GM23338 (cell line): ENCODE data around the gene GALNT15. TPM values are rescaled to one million over a fixed set of nuclear protein-coding genes. Genes with fewer than 3 reads are reported as not detected.

ENCODE experiments used
- ATAC-seq: fragments of 200-7000 bp; cut with Tn5 transposase; 3 replicates; pipeline ENCODE4 v1.9.1; 2020
- DNase-seq: peaks from one replicate; pipeline ENCODE4 v3.0.0-alpha.2; 2015; ENCODE audit warnings: low spot score
- H2AFZ ChIP-seq: fragments of 200-600 bp; sonication (generic); 2 replicates; pipeline ENCODE4 v1.8.0; 2016; ENCODE audit warnings: antibody characterized with exemption, mild to moderate bottlenecking, moderate library complexity
- H3F3A ChIP-seq: fragments of 200-600 bp; sonication (generic); replicated peaks from 2 replicates; pipeline ENCODE4 v1.8.0; 2017; ENCODE audit warnings: antibody characterized with exemption, mixed run types, low read depth
- H3K27ac ChIP-seq: fragments of 200-600 bp; sonication (generic); 2 replicates; pipeline ENCODE4 v1.6.1; 2016; ENCODE audit warnings: low read depth
- H3K27me3 ChIP-seq: fragments of 200-600 bp; sonication (generic); 2 replicates; pipeline ENCODE4 v1.8.0; 2016; ENCODE audit warnings: mild to moderate bottlenecking, mixed run types, moderate library complexity; ENCODE audit not compliant: insufficient read depth
- H3K36me3 ChIP-seq: fragments of 200-600 bp; sonication (generic); 2 replicates; pipeline ENCODE4 v1.8.0; 2016; ENCODE audit warnings: mild to moderate bottlenecking; ENCODE audit not compliant: insufficient read depth
- H3K4me1 ChIP-seq: fragments of 200-600 bp; sonication (generic); 2 replicates; pipeline ENCODE4 v1.8.0; 2016; ENCODE audit warnings: mild to moderate bottlenecking, moderate library complexity; ENCODE audit not compliant: insufficient read depth
- H3K4me2 ChIP-seq: fragments of 200-600 bp; sonication (generic); 2 replicates; pipeline ENCODE4 v1.7.1; 2017; ENCODE audit warnings: mixed run types
- H3K4me3 ChIP-seq: fragments of 200-600 bp; sonication (generic); 2 replicates; pipeline ENCODE4 v1.6.1; 2016; ENCODE audit warnings: mixed run types
- H3K79me2 ChIP-seq: fragments of 200-600 bp; sonication (generic); replicated peaks from 2 replicates; pipeline ENCODE4 v1.8.0; 2017; ENCODE audit warnings: mild to moderate bottlenecking; ENCODE audit not compliant: insufficient read depth
- H3K9me2 ChIP-seq: fragments of 200-600 bp; sonication (generic); 2 replicates; pipeline ENCODE4 v1.8.0; 2017; ENCODE audit not compliant: insufficient read depth
- H4K20me1 ChIP-seq: fragments of 200-600 bp; sonication (generic); replicated peaks from 2 replicates; pipeline ENCODE4 v1.8.0; 2017; ENCODE audit warnings: mild to moderate bottlenecking; ENCODE audit not compliant: insufficient read depth
- H3K27ac Mint-ChIP-seq: 2 replicates; pipeline ENCODE4 v1.8.0; 2020; ENCODE audit warnings: inconsistent platforms, mild to moderate bottlenecking, moderate library complexity, mixed read lengths
- H3K27me3 Mint-ChIP-seq: 3 replicates; pipeline ENCODE4 v1.8.0; 2022; ENCODE audit warnings: low read depth, mild to moderate bottlenecking, moderate library complexity, mixed read lengths, inconsistent platforms; ENCODE audit not compliant: insufficient read depth, poor library complexity
- H3K36me3 Mint-ChIP-seq: 3 replicates; pipeline ENCODE4 v1.8.0; 2021; ENCODE audit warnings: low read depth, mild to moderate bottlenecking, inconsistent platforms, moderate library complexity, mixed read lengths
- H3K4me1 Mint-ChIP-seq: 3 replicates; pipeline ENCODE4 v1.8.0; 2020; ENCODE audit warnings: mild to moderate bottlenecking, inconsistent platforms, mixed read lengths
- H3K4me3 Mint-ChIP-seq: 3 replicates; pipeline ENCODE4 v1.8.0; 2021; ENCODE audit warnings: moderate library complexity, mild to moderate bottlenecking, inconsistent platforms, mixed read lengths
- H3K9me3 Mint-ChIP-seq: 3 replicates; pipeline ENCODE4 v1.8.0; 2020; ENCODE audit warnings: moderate library complexity, mild to moderate bottlenecking, inconsistent platforms, mixed read lengths
- CREB1 ChIP-seq: fragments of 250-450 bp; sonication (Bioruptor Pico); IDR thresholded peaks from 2 replicates; pipeline ENCODE4 v1.5.0; 2020; ENCODE audit warnings: low read depth, mild to moderate bottlenecking, moderate library complexity
- EZH2 ChIP-seq: fragments of 200-600 bp; sonication (generic); IDR thresholded peaks from one replicate; pipeline ENCODE4 v1.8.0; 2017; ENCODE audit warnings: antibody characterized with exemption, mild to moderate bottlenecking, low read depth; ENCODE audit not compliant: unreplicated experiment
- EZH2phosphoT487 ChIP-seq: fragments of 200-600 bp; sonication (generic); IDR thresholded peaks from one replicate; pipeline ENCODE4 v1.8.1; 2018; ENCODE audit warnings: antibody characterized with exemption; ENCODE audit not compliant: unreplicated experiment
- JUNB ChIP-seq: IDR thresholded peaks from one replicate; pipeline ENCODE4 v1.6.1; 2016; ENCODE audit warnings: antibody characterized with exemption; ENCODE audit not compliant: unreplicated experiment
- NANOG ChIP-seq: IDR thresholded peaks from 2 replicates; pipeline ENCODE4 v1.6.1; 2016; ENCODE audit warnings: antibody characterized with exemption, borderline replicate concordance
- ZNF114 ChIP-seq: fragments of 250-450 bp; sonication (Bioruptor Pico); IDR thresholded peaks from 2 replicates; pipeline ENCODE4 v1.5.0; 2020; ENCODE audit warnings: mild to moderate bottlenecking, moderate library complexity
- ZNF331 ChIP-seq: fragments of 250-450 bp; sonication (Bioruptor Pico); IDR thresholded peaks from 2 replicates; pipeline ENCODE4 v1.5.0; 2020; ENCODE audit warnings: low read depth, mild to moderate bottlenecking, moderate library complexity
- polyA plus RNA-seq: library from polyadenylated mRNA; unstranded; fragments of >200 nt; fragmentation: Nextera tagmentation; extraction: Ambion mirVana; gene quantifications from 2 replicates; pipeline ENCODE4 v1.2.1, GENCODE V29; 2016
- total RNA-seq: library from RNA; depleted of rRNA; stranded (reverse); fragments of >200 nt; shearing (Covaris generic); gene quantifications from 2 replicates; pipeline ENCODE4 v1.2.3, GENCODE V29; 2014
- TF ChIP-seq, protein P1 (sequence below), 2 experiments: fragments of 200-600 bp in 1 of 2; sonication (generic) in 1 of 2; conservative IDR thresholded peaks; 2 replicates each; pipeline versions ENCODE4 v1.5.1 to v1.6.1; 2016 to 2017; ENCODE audit warnings: antibody characterized with exemption in 2 of 2, low read depth in 2 of 2, mild to moderate bottlenecking in 2 of 2, moderate library complexity in 1 of 2
- TF ChIP-seq, protein P2 (sequence below): fragments of 250-450 bp; sonication (Bioruptor Pico); IDR thresholded peaks from 2 replicates; pipeline ENCODE4 v1.5.0; 2020; ENCODE audit warnings: mild to moderate bottlenecking, moderate library complexity
- TF ChIP-seq, protein P3 (sequence below): IDR thresholded peaks from 2 replicates; pipeline ENCODE4 v1.6.1; 2016; ENCODE audit warnings: antibody characterized with exemption
- TF ChIP-seq, protein P4 (sequence below): IDR thresholded peaks from one replicate; pipeline ENCODE4 v1.6.1; 2018; ENCODE audit warnings: antibody characterized with exemption; ENCODE audit not compliant: unreplicated experiment

Gene GALNT15
- total and polyA plus RNA-seq, 2 experiments from 2014 or later, result 0.06 to 0.35 TPM

DNA sequence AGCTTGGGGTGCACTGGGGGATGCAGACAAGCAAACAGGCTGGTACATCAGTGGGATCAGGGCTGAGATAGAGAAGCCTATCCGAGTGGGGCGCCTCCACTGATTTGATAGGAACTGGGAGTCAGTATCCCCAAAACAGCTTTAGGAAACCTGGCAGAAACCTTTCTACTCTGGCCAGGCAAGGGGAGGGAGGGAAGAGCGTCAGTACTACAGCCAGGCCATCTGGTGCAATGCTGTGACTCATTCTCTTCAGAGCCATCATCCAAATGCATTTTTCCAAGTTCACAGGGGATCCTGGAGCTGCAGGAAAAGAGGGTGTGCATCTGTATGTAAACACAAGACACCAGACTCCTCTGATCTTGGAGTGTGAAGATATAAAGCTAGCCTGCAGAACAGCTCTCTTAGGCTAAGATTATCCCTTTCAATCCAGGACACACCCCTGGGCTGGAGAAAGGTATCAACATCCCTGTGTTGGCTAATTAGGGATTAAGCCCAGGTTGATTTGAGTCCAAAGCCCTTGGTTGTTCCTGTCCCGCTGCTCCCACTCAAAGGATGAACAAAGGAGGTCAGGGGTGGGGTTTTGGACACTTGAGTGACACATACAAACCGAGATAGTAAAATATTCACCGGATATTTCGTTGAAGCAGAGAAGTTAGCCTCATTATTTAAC lies 9.3 kb downstream of the GALNT15 start:
- H3K9me2 ChIP-seq, result 0 out of 2 replicates have a peak, but pooled peaks cover 7% of the 10 kb centered on the region
- Mint-ChIP-seq H3K27ac (no peak overlapping the region), H3K27me3 (no peaks in the 10 kb centered on the region), H3K4me1 (peaks cover 9% of the 10 kb centered on the region), H3K9me3 (no peaks in the 10 kb centered on the region), H3K36me3 (no peaks in the 10 kb centered on the region), H3K4me3 (no peak overlapping the region)
- TF ChIP-seq ZNF331 (CRISPR knock-in tag) (no peak), EZH2 (no peak), CREB1 (CRISPR knock-in tag) (no peak), JUNB (no peak), EZH2phosphoT487 (no peak), ZNF114 (CRISPR knock-in tag) (no peak), NANOG (no peak)
- TF ChIP-seq, protein P1, sequence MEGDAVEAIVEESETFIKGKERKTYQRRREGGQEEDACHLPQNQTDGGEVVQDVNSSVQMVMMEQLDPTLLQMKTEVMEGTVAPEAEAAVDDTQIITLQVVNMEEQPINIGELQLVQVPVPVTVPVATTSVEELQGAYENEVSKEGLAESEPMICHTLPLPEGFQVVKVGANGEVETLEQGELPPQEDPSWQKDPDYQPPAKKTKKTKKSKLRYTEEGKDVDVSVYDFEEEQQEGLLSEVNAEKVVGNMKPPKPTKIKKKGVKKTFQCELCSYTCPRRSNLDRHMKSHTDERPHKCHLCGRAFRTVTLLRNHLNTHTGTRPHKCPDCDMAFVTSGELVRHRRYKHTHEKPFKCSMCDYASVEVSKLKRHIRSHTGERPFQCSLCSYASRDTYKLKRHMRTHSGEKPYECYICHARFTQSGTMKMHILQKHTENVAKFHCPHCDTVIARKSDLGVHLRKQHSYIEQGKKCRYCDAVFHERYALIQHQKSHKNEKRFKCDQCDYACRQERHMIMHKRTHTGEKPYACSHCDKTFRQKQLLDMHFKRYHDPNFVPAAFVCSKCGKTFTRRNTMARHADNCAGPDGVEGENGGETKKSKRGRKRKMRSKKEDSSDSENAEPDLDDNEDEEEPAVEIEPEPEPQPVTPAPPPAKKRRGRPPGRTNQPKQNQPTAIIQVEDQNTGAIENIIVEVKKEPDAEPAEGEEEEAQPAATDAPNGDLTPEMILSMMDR (conservative IDR thresholded peaks at IDR 0.05; ENCODE audit: low read depth in 2 of 2), result no peak
- TF ChIP-seq, protein P2, sequence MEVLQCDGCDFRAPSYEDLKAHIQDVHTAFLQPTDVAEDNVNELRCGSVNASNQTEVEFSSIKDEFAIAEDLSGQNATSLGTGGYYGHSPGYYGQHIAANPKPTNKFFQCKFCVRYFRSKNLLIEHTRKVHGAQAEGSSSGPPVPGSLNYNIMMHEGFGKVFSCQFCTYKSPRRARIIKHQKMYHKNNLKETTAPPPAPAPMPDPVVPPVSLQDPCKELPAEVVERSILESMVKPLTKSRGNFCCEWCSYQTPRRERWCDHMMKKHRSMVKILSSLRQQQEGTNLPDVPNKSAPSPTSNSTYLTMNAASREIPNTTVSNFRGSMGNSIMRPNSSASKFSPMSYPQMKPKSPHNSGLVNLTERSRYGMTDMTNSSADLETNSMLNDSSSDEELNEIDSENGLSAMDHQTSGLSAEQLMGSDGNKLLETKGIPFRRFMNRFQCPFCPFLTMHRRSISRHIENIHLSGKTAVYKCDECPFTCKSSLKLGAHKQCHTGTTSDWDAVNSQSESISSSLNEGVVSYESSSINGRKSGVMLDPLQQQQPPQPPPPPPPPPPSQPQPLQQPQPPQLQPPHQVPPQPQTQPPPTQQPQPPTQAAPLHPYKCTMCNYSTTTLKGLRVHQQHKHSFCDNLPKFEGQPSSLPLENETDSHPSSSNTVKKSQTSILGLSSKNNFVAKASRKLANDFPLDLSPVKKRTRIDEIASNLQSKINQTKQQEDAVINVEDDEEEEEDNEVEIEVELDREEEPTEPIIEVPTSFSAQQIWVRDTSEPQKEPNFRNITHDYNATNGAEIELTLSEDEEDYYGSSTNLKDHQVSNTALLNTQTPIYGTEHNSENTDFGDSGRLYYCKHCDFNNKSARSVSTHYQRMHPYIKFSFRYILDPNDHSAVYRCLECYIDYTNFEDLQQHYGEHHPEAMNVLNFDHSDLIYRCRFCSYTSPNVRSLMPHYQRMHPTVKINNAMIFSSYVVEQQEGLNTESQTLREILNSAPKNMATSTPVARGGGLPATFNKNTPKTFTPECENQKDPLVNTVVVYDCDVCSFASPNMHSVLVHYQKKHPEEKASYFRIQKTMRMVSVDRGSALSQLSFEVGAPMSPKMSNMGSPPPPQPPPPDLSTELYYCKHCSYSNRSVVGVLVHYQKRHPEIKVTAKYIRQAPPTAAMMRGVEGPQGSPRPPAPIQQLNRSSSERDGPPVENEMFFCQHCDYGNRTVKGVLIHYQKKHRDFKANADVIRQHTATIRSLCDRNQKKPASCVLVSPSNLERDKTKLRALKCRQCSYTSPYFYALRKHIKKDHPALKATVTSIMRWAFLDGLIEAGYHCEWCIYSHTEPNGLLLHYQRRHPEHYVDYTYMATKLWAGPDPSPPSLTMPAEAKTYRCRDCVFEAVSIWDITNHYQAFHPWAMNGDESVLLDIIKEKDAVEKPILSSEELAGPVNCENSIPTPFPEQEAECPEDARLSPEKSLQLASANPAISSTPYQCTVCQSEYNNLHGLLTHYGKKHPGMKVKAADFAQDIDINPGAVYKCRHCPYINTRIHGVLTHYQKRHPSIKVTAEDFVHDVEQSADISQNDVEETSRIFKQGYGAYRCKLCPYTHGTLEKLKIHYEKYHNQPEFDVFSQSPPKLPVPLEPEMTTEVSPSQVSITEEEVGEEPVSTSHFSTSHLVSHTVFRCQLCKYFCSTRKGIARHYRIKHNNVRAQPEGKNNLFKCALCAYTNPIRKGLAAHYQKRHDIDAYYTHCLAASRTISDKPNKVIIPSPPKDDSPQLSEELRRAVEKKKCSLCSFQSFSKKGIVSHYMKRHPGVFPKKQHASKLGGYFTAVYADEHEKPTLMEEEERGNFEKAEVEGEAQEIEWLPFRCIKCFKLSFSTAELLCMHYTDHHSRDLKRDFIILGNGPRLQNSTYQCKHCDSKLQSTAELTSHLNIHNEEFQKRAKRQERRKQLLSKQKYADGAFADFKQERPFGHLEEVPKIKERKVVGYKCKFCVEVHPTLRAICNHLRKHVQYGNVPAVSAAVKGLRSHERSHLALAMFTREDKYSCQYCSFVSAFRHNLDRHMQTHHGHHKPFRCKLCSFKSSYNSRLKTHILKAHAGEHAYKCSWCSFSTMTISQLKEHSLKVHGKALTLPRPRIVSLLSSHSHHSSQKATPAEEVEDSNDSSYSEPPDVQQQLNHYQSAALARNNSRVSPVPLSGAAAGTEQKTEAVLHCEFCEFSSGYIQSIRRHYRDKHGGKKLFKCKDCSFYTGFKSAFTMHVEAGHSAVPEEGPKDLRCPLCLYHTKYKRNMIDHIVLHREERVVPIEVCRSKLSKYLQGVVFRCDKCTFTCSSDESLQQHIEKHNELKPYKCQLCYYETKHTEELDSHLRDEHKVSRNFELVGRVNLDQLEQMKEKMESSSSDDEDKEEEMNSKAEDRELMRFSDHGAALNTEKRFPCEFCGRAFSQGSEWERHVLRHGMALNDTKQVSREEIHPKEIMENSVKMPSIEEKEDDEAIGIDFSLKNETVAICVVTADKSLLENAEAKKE (CRISPR knock-in tag), result no peak
- TF ChIP-seq, protein P3, sequence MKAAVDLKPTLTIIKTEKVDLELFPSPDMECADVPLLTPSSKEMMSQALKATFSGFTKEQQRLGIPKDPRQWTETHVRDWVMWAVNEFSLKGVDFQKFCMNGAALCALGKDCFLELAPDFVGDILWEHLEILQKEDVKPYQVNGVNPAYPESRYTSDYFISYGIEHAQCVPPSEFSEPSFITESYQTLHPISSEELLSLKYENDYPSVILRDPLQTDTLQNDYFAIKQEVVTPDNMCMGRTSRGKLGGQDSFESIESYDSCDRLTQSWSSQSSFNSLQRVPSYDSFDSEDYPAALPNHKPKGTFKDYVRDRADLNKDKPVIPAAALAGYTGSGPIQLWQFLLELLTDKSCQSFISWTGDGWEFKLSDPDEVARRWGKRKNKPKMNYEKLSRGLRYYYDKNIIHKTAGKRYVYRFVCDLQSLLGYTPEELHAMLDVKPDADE, result no peak
- TF ChIP-seq, protein P4, sequence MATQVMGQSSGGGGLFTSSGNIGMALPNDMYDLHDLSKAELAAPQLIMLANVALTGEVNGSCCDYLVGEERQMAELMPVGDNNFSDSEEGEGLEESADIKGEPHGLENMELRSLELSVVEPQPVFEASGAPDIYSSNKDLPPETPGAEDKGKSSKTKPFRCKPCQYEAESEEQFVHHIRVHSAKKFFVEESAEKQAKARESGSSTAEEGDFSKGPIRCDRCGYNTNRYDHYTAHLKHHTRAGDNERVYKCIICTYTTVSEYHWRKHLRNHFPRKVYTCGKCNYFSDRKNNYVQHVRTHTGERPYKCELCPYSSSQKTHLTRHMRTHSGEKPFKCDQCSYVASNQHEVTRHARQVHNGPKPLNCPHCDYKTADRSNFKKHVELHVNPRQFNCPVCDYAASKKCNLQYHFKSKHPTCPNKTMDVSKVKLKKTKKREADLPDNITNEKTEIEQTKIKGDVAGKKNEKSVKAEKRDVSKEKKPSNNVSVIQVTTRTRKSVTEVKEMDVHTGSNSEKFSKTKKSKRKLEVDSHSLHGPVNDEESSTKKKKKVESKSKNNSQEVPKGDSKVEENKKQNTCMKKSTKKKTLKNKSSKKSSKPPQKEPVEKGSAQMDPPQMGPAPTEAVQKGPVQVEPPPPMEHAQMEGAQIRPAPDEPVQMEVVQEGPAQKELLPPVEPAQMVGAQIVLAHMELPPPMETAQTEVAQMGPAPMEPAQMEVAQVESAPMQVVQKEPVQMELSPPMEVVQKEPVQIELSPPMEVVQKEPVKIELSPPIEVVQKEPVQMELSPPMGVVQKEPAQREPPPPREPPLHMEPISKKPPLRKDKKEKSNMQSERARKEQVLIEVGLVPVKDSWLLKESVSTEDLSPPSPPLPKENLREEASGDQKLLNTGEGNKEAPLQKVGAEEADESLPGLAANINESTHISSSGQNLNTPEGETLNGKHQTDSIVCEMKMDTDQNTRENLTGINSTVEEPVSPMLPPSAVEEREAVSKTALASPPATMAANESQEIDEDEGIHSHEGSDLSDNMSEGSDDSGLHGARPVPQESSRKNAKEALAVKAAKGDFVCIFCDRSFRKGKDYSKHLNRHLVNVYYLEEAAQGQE, result no peak
- H3K27me3 ChIP-seq, result no peaks in the 10 kb centered on the region
- H3K79me2 ChIP-seq, result no peaks in the 10 kb centered on the region
- no peaks in the 10 kb centered on the region for H3K36me3 ChIP-seq
- no peaks in the 10 kb centered on the region for H3F3A ChIP-seq
- H3K4me3 ChIP-seq, result no peak overlapping the region
- H2AFZ ChIP-seq, result no peak overlapping the region
- H3K27ac ChIP-seq, result no peak overlapping the region
- DNase-seq (no peak), ATAC-seq (no peak)
- H3K4me1 ChIP-seq, result no peaks in the 10 kb centered on the region
- no peak overlapping the region for H3K4me2 ChIP-seq
- H4K20me1 ChIP-seq, result no peaks in the 10 kb centered on the region
